Lung (tissue), 12 donors: ENCODE measurements around the gene USP34. TPM values are rescaled to one million over a fixed set of nuclear protein-coding genes. Genes with fewer than 3 reads are reported as not detected.

Experiments
- ATAC-seq: fragments of 200-7000 bp; cut with Tn5 transposase; one replicate; pipeline ENCODE4 v1.9.1; 2020; ENCODE audit warnings: moderate number of reproducible peaks; ENCODE audit not compliant: insufficient read depth, low FRiP score
- DNase-seq, 3 donors: peaks; one replicate each; pipeline ENCODE4 v3.0.0-alpha.2; 2013 to 2017
- H3K27ac ChIP-seq, 2 donors: one replicate each; pipeline ENCODE4 v1.5.1; 2013; ENCODE audit warnings: mild to moderate bottlenecking in 2 of 2, moderate library complexity in 2 of 2, control low read depth in 1 of 2, inconsistent platforms in 1 of 2, low read depth in 1 of 2, low read length in 1 of 2
- H3K27me3 ChIP-seq, 3 donors: one replicate each; pipeline ENCODE4 v1.5.1; 2013; ENCODE audit warnings: low read length in 2 of 3; ENCODE audit not compliant: control insufficient read depth in 3 of 3, insufficient read depth in 3 of 3
- H3K36me3 ChIP-seq, 4 donors: one replicate each; pipeline ENCODE4 v1.5.1; 2013; ENCODE audit warnings: low read length in 4 of 4, mild to moderate bottlenecking in 1 of 4, moderate library complexity in 1 of 4; ENCODE audit not compliant: control insufficient read depth in 4 of 4, insufficient read depth in 4 of 4
- H3K4me1 ChIP-seq, 5 donors: one replicate each; pipeline ENCODE4 v1.5.1; 2013; ENCODE audit warnings: low read length in 5 of 5, mild to moderate bottlenecking in 2 of 5, moderate library complexity in 1 of 5; ENCODE audit not compliant: control insufficient read depth in 5 of 5, insufficient read depth in 5 of 5
- H3K4me3 ChIP-seq: one replicate; pipeline ENCODE4 v1.5.1; 2013; ENCODE audit warnings: mild to moderate bottlenecking, control low read depth, moderate library complexity
- H3K9ac ChIP-seq, 2 donors: one replicate each; pipeline ENCODE4 v1.5.1; 2013; ENCODE audit warnings: low read length in 2 of 2, control low read depth in 1 of 2; ENCODE audit not compliant: insufficient read depth in 1 of 2
- H3K9me3 ChIP-seq, 4 donors: one replicate each; pipeline ENCODE4 v1.5.1; 2013; ENCODE audit warnings: low read length in 3 of 4, mild to moderate bottlenecking in 1 of 4, moderate library complexity in 1 of 4; ENCODE audit not compliant: control insufficient read depth in 4 of 4, insufficient read depth in 3 of 4
- WGBS, 2 donors: extraction: QIAGEN DNeasy Blood & Tissue Kit; methylation state at CpG; one replicate each; pipeline ENCODE4 v1.1.7; 2013; 5-methylcytosine and 5-hydroxymethylcytosine counted together
- polyA plus RNA-seq, 2 donors: library from polyadenylated mRNA; stranded (reverse); fragments of 200-250 nt; gene quantifications; one replicate each; pipeline ENCODE4 v1.2.1, GENCODE V29; 2013
- total RNA-seq, 2 donors: library from RNA; depleted of rRNA in 1 of 2; stranded (reverse); fragments of >200 nt in 1 of 2; gene quantifications; one replicate each; pipeline ENCODE4 v1.2.1, GENCODE V29; 2014 to 2021
- TF ChIP-seq, protein P1 (sequence below): IDR thresholded peaks from 2 replicates; pipeline ENCODE4 v1.5.1; 2012; ENCODE audit warnings: mild to moderate bottlenecking; ENCODE audit errors: control extremely low read depth, extremely low read depth
- donor health status: control.
- donor health status: control.
- donor health status: Bipolar disorder and iron deficiency.
- donor health status: healthy.
- donor health status: DM: yes; HTN: yes; CAD: no.

Gene USP34
- total and polyA plus RNA-seq, 4 donors = 38.7 to 233 (median 67.8) TPM

DNA sequence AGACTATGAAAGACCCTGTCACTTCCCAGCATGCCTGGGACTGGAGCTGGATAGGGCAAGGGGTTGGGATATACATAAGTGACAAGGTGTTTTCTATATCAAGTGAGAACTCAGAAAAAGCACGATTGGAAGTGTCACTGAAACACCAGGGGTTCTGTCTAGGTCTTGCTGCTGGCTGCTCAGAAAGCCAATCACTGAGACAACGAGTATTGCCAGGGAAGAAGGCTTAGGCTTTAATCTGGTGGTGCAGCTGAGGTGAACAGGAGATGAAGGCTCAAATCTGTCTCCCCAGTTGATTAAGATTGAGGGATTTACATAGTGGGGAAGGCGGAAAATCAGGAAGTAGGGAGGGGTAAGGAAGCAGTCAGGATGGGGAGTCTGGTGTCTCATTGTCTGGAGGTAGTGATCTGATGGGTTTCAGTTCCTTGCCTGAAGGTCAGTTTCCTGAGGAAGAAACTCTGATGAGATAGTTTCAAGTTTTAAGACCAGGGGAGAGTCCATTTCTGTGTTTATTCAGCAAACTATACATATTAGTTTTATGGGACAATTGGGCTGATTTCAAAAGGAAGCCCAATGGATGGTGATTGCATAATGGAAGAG, 312.4 kb downstream of the USP34 start:
- Histone ChIP-seq H3K27me3 (no peaks in the 10 kb centered on the region), H3K9me3 (no peaks in the 10 kb centered on the region), H3K4me3 (no peak overlapping the region), H3K36me3 (peaks cover 3 to 8% (median 5%) of the 10 kb centered on the region in 4 donors), H3K9ac (no peak overlapping the region), H3K27ac (peak overlapping the region in 1 of 2 donors; percentile 53), H3K4me1 (peaks cover 0 to 2% (median 0%) of the 10 kb centered on the region in 5 donors)
- TF ChIP-seq, protein P1, sequence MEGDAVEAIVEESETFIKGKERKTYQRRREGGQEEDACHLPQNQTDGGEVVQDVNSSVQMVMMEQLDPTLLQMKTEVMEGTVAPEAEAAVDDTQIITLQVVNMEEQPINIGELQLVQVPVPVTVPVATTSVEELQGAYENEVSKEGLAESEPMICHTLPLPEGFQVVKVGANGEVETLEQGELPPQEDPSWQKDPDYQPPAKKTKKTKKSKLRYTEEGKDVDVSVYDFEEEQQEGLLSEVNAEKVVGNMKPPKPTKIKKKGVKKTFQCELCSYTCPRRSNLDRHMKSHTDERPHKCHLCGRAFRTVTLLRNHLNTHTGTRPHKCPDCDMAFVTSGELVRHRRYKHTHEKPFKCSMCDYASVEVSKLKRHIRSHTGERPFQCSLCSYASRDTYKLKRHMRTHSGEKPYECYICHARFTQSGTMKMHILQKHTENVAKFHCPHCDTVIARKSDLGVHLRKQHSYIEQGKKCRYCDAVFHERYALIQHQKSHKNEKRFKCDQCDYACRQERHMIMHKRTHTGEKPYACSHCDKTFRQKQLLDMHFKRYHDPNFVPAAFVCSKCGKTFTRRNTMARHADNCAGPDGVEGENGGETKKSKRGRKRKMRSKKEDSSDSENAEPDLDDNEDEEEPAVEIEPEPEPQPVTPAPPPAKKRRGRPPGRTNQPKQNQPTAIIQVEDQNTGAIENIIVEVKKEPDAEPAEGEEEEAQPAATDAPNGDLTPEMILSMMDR = no peak
- ATAC-seq (no peak), DNase-seq (no peak)
- 64 to 75% methylated on average over 3 of the region's 3 CpGs for WGBS, 2 donors

DNA sequence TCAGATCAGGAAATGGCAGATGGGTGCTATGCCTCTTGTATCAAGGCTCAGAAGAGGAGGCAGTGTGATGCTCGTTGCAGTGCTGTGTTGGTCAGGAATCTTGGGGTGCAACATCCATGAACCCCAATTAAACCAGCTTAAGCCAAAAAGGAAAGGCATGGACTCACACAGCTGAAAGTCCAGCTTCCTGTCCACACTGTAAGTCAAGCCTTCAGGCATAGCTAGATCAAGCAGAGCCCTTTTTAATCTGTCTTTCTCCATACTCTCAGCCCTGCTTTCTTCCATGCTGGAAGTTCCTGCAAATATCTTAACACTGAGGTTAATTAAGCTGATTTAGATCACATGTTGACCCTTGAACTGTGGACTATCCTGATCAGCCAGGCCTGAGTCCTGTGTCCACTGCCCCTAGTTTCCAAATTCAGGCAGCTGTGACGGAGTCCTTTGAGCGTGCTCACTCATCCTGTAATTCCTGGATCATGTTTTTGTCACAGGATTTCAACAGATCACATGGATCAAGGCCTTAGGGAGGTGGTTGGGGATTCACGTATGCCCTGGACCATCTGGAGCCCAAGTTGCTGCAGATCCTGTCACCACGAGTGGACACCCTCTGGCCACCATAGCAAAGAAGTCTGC, 313.4 kb downstream of the USP34 start:
- DNase-seq = no peak
- TF ChIP-seq, protein P1 = no peak

DNA sequence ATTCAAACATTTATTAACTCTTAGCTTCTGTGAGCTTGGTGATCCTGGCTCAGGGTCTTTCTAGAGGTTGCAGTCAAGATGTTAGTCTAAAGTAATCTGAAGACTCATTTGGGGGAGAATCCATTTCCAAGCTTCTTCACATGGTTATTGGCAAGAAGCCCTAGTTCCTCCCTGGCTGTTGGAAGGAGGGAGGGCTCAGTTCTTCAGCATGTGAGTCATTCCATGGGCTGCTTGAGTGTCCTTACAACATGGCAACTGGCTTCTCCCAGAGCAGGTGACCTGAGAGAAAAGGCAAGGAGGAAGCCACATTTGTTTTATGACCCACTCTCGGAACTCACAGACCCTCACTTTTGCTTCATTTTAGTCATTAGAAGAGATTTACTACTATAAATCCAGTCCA, 319.5 kb downstream of the USP34 start:
- Histone ChIP-seq H3K4me1 (no peaks in the 10 kb centered on the region), H3K27me3 (no peaks in the 10 kb centered on the region), H3K27ac (no peak overlapping the region), H3K36me3 (peaks cover 9 to 17% (median 11%) of the 10 kb centered on the region in 4 donors), H3K9me3 (peaks cover 0 to 2% (median 0%) of the 10 kb centered on the region in 4 donors), H3K9ac (no peak overlapping the region), H3K4me3 (no peak overlapping the region)
- no peak for DNase-seq
- no peak for ATAC-seq
- TF ChIP-seq, protein P1 = no peak
- WGBS, 2 donors = 96 to 100% methylated on average over 1 of the region's 1 CpG

More for the DNA sequence above, 313.4 kb downstream of the USP34 start:
- peaks cover 0 to 4% (median 3%) of the 10 kb centered on the region in 4 donors for H3K36me3 ChIP-seq
- no peak for ATAC-seq
- H3K27me3 ChIP-seq = no peaks in the 10 kb centered on the region
- peaks cover 0 to 2% (median 0%) of the 10 kb centered on the region in 5 donors for H3K4me1 ChIP-seq
- H3K9me3 ChIP-seq = no peaks in the 10 kb centered on the region
- H3K27ac ChIP-seq = no peak overlapping the region
- H3K9ac ChIP-seq = no peak overlapping the region
- WGBS, 2 donors = 96 to 98% methylated on average over 5 of the region's 5 CpGs
- H3K4me3 ChIP-seq = no peak overlapping the region
